Measurements from ENCODE around the gene ROS1.

Gene ROS1

DNA sequence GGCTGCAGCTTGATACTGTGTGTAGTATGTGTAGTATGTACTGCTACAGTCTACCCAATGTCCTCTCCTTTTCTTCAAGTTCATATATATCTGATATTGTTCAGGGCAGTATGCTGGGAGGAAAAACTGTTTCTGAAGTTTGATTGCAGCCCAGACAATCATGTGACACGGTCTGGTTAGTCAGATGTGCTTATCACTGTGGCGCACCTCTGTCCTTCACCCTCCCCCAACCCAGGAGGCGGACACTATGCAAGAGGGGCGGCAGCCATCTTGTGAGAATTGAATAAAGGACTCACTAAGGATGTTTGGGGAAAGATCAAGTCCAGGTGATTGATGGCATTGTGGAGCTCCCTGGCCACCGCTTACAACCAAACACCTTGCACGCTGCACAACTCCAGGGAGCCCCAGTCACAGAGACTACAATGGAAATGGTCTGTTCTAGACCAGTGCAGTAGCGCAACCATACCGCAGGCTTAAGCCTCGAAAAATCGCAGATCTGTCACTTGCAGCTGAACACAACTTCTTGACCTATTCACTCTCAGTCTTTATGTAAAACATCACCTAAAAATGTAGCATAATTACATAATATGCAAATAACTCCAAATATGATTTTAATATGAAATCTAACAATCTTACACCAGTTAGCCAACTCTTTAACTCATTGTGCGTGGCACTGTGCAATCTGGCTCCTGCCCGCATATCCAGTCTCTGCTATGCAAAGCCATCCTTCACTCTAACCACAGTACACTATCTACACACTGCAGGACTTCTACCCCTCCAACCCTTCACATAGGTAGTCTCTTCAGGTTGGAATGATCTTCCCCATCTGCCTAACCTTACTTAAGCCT lies 81.1 kb downstream of the ROS1 start:
- no peak overlapping the region for H3K4me3 ChIP-seq (ENCODE audit: low read depth, low read length)
- TF ChIP-seq, protein P1, sequence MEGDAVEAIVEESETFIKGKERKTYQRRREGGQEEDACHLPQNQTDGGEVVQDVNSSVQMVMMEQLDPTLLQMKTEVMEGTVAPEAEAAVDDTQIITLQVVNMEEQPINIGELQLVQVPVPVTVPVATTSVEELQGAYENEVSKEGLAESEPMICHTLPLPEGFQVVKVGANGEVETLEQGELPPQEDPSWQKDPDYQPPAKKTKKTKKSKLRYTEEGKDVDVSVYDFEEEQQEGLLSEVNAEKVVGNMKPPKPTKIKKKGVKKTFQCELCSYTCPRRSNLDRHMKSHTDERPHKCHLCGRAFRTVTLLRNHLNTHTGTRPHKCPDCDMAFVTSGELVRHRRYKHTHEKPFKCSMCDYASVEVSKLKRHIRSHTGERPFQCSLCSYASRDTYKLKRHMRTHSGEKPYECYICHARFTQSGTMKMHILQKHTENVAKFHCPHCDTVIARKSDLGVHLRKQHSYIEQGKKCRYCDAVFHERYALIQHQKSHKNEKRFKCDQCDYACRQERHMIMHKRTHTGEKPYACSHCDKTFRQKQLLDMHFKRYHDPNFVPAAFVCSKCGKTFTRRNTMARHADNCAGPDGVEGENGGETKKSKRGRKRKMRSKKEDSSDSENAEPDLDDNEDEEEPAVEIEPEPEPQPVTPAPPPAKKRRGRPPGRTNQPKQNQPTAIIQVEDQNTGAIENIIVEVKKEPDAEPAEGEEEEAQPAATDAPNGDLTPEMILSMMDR (IDR thresholded peaks at IDR 0.05; ENCODE audit: borderline replicate concordance, insufficient read depth, low read depth, low read length) = no peak

DNA sequence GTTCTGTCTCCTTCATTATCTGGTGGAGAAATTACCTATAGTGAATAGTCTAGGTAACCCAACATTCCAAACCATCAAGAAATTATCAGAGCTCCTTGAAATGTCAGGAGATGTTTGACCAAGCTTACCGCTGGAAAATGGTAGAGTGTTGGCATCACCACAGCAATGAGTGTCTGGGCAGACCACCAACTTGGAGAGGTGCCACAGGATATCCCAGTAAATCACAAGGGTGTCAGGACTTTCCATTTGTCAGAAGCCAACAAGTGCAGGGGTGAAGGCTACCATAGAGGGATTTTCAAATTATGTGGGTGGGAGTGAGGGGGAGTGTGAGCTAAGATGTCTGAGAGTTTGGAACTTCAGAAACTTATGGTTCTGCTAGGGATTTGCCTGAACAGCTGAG lies 87.2 kb downstream of the ROS1 start:
- no peak overlapping the region for H3K4me3 ChIP-seq (ENCODE audit: low read depth, low read length)

DNA sequence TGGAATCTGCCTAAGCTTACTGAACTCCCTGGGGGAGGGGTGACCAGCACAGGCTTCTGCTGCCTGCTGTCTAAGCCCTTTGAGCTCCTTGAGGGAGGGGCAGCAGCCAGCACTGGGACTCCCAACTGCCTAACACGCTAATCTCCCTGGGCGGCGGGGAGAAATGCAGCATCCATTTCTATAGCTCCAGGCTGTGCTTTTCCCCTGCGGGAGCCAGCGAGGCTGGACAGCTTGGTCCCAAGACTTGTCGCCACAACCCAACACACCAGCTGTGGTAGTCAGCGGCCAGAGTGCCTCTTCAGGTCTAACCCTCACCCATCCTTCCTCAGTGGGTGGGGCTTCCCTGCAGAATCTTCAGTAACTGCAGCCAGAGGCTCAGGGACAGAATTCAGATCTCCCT lies 95.8 kb downstream of the ROS1 start:
- no peak overlapping the region for H3K4me3 ChIP-seq (ENCODE audit: low read depth, low read length)
- TF ChIP-seq, protein P1 (IDR thresholded peaks at IDR 0.05; ENCODE audit: borderline replicate concordance, insufficient read depth, low read depth, low read length) = no peak

More for the DNA sequence above, 87.2 kb downstream of the ROS1 start:
- TF ChIP-seq, protein P1 (IDR thresholded peaks at IDR 0.05; ENCODE audit: borderline replicate concordance, insufficient read depth, low read depth, low read length) = no peak

DNA sequence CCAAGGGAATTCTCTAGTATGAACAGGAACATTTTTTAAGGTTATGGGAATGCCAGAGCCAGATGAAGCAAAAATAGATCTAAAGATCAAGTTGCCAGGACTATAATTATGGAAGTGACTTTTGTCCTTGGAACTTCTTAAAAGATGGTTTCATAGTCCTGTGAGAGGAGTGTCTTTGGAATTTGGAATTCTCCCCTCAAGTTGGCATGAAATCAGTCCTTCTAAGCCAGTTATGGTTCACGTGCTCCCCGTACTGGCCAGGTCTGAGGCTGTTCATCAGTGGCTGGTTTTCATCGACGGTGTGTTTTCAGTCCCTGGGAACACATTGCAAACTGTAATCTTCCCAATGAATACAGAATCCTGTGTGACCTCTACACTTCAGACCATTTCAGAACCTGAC lies 97.2 kb downstream of the ROS1 start:
- no peak overlapping the region for H3K4me3 ChIP-seq (ENCODE audit: low read depth, low read length)
- TF ChIP-seq, protein P1 (IDR thresholded peaks at IDR 0.05; ENCODE audit: borderline replicate concordance, insufficient read depth, low read depth, low read length) = no peak

DNA sequence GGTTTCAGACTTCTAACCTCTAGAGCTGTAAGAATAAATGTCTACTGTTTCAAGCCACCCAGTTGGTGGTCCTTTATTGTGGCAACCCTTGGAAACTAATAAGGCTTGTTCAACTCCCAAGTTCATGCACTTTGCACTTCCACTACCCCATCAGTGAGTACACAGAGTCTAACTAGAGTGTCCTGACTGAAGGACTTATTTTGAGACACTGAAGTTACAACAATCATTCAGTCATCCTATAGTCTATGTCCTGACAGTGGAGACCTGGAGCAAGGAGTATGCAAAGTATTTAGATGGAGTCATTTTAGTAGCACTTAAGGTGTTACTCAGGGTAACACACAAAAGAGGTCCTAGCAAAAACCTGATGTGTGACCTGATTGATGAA lies 97.7 kb downstream of the ROS1 start:
- no peak overlapping the region for H3K4me3 ChIP-seq (ENCODE audit: low read depth, low read length)
- TF ChIP-seq, protein P1 (IDR thresholded peaks at IDR 0.05; ENCODE audit: borderline replicate concordance, insufficient read depth, low read depth, low read length) = no peak

DNA sequence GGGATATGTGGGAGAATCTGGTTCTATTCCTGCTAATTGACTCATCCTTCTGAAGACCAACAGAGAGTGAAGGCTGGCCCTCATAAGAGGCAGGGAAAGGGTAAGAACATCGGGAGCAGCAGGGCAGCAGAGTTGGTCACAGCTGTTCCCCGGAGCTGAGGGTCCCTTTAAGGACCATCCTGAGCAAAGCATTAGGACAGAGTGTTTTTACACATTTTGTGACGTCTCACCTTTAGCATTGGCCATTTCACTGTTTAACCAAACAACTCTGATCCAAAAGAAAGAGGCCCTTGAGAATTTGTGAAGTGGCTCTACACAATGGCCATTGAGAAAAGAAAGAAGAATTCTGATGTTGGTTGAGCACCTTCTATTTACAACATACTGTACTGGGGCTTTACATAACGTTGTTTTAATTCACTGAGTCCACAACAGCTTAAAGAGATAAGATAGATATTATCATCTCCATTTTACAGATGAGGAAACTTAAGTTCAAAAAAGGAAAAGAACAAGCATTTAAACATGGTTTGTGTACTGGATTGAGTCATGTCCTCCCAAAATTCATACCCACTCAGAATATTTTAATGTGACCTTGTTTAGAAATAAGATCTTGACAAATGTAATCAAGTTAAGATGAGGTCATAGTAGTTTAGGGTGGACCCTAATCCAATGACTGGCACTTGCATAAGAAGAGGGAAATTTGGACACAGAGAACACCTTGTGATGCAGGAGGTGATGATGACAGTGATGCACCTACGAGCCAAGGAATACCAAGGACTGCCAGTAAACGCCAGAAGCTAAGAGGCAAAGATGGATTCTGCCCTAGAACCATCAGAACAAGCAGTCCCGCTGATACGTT lies 98.4 kb downstream of the ROS1 start:
- no peak overlapping the region for H3K4me3 ChIP-seq (ENCODE audit: low read depth, low read length)
- TF ChIP-seq, protein P1 (IDR thresholded peaks at IDR 0.05; ENCODE audit: borderline replicate concordance, insufficient read depth, low read depth, low read length) = no peak

All from GM12875 (cell line).